ENCODE results near the gene TMEM63A.

GRCh38 chr1:225915538-225915991, 33.4 kb upstream of the TMEM63A start:
- TF ChIP-seq TARDBP (IDR thresholded peaks at IDR 0.05) (no peak), FOXA1 (IDR thresholded peaks at IDR 0.05) (no peak), NFRKB (IDR thresholded peaks at IDR 0.05) (no peak), ELF4 (IDR thresholded peaks at IDR 0.05) (no peak), HDGF (IDR thresholded peaks at IDR 0.05; ENCODE audit: borderline replicate concordance) (no peak), ZNF384 (IDR thresholded peaks at IDR 0.05) (no peak), SP1 (IDR thresholded peaks at IDR 0.05) (no peak), ARNT (IDR thresholded peaks at IDR 0.05) (no peak), L3MBTL2 (conservative IDR thresholded peaks at IDR 0.05) (no peak)

All from HEK293T (cell line).